ENCODE results near the gene ARL15.

GRCh38 chr5:54301849-54302248 is 8.5 kb downstream of the ARL15 start:
- TF ChIP-seq CTCF (IDR thresholded peaks at IDR 0.05) (no peak), POLR2A (IDR thresholded peaks at IDR 0.05) (no peak)
